HepG2 (cell line): Measurements from ENCODE around the gene C1orf35. TPM values are rescaled to one million over a fixed set of nuclear protein-coding genes. Genes with fewer than 3 reads are reported as not detected.
A peak's percentile ranks its signal among the peaks of the same experiment; 100 is the strongest.

ENCODE experiments used
- ARID2 ChIP-seq: sonication (generic); formaldehyde crosslinking; IDR thresholded peaks from 2 replicates; pipeline ENCODE4 v1.8.1; 2022; ENCODE audit warnings: mild to moderate bottlenecking, missing genetic modification reagents, borderline replicate concordance
- DR1 ChIP-seq: sonication (generic); formaldehyde crosslinking; IDR thresholded peaks from 2 replicates; pipeline ENCODE4 v1.8.0; 2021; ENCODE audit warnings: mild to moderate bottlenecking, missing genetic modification reagents, inconsistent platforms
- JUNB ChIP-seq: sonication (generic); formaldehyde crosslinking; IDR thresholded peaks from 2 replicates; pipeline ENCODE4 v1.8.0; 2022; ENCODE audit warnings: missing genetic modification reagents, mild to moderate bottlenecking, borderline replicate concordance
- NCOA1 ChIP-seq: sonication (generic); formaldehyde crosslinking; IDR thresholded peaks from 2 replicates; pipeline ENCODE4 v1.9.0; 2021; ENCODE audit warnings: missing genetic modification reagents
- SKI ChIP-seq: fragments of 450-650 bp; IDR thresholded peaks from one replicate; pipeline ENCODE4 v1.6.1; 2018; ENCODE audit warnings: mild to moderate bottlenecking; ENCODE audit not compliant: partially characterized antibody
- TSC22D2 ChIP-seq: sonication (generic); formaldehyde crosslinking; IDR thresholded peaks from 2 replicates; pipeline ENCODE4 v1.5.1; 2020; ENCODE audit warnings: missing genetic modification reagents, mild to moderate bottlenecking, borderline replicate concordance
- ZNF12 ChIP-seq: sonication (generic); formaldehyde crosslinking; IDR thresholded peaks from 2 replicates; pipeline ENCODE4 v1.5.0; 2020; ENCODE audit warnings: missing genetic modification reagents
- ZSCAN29 ChIP-seq: sonication (generic); formaldehyde crosslinking; conservative IDR thresholded peaks from 2 replicates; pipeline ENCODE4 v1.4.0; 2020; ENCODE audit warnings: mild to moderate bottlenecking, missing genetic modification reagents
- polyA plus RNA-seq, 8 experiments: library from polyadenylated mRNA; depleted of rRNA in 3 of 8; stranded (reverse) in 7 of 8; unstranded in 1 of 8; fragments of >200 nt; fragmentation: Illumina TruSeq in 4 of 8; extraction: Trizol in 4 of 8; gene quantifications; 2 replicates each; pipeline versions ENCODE4 v1.2.1 to v1.2.3, GENCODE V29; 2011 to 2016; ENCODE audit warnings: low read depth in 4 of 8, missing spikeins in 1 of 8, mixed read lengths in 1 of 8; ENCODE audit not compliant: insufficient read depth in 1 of 8
- total RNA-seq, 5 experiments: library from RNA; depleted of rRNA; stranded (reverse); fragments of >200 nt; fragmentation: Illumina TruSeq; extraction: Trizol; gene quantifications; 2 replicates each; pipeline ENCODE4 v1.2.3, GENCODE V29; 2016; ENCODE audit warnings: low read depth in 1 of 5
- TF ChIP-seq, protein P1 (sequence below): sonication (generic); formaldehyde crosslinking; IDR thresholded peaks from 2 replicates; pipeline ENCODE4 v1.4.0; 2020; ENCODE audit warnings: missing genetic modification reagents, borderline replicate concordance
- TF ChIP-seq, protein P2 (sequence below): sonication (generic); formaldehyde crosslinking; IDR thresholded peaks from 2 replicates; pipeline ENCODE4 v1.5.1; 2020; ENCODE audit warnings: missing genetic modification reagents, mild to moderate bottlenecking, borderline replicate concordance
- TF ChIP-seq, protein P3 (sequence below), 2 experiments: sonication (generic) in 1 of 2; formaldehyde crosslinking in 1 of 2; IDR thresholded peaks; 2 replicates each; pipeline versions ENCODE4 v1.6.1 to v1.9.0; 2014 to 2022; ENCODE audit warnings: antibody characterized with exemption in 1 of 2, borderline replicate concordance in 1 of 2, inconsistent platforms in 1 of 2, low read depth in 1 of 2, missing genetic modification reagents in 1 of 2

C1orf35 gene
- total and polyA plus RNA-seq, 2 of the 13 experiments (the other 11 are each of a cell fraction or from before 2014, with no cell fraction given) = 8.1 to 19.3 TPM

DNA sequence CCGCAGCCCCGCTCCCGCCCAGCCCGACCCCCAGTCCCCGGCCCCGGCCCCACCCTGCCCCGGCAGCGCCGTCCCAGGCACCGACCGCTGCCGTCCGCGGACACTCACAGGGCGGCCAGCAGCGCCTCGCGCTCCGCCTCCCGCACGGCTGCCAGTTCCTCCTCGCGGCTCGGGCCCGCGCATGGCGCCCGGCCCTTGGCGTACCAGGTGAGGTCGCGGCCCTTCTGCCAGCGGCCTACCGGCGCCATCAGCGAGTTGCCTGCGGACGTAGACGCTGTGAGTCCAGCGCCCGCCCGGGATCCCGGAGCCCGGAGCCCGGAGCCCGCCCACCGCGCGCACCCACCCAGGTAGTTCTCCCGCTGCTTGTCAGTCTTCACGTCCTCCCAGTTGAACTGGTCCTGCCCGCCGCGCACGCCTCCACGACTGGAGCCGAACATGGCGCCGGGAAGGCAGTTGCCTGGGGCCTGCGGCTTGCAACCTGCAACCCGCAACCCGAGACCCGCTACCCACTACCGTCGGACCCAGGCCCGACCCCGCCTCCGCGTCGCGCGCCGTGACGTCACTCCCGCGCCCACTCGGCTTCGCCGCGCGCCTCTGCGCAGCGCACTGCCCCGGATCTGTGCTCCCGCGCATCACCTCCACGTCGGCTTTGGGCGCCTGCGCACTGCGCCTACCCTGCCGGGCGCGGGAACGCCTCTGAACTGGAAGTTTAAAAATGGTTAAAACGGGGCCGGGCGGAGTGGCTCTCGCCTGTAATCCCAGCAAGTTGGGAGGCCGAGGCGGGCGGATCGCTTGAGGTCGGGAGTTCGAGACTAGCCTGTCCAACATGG, at the start of gene C1orf35 (continued):
- TF ChIP-seq ZSCAN29 (CRISPR knock-in tag) (0 out of 2 replicates have a peak, but pooled peaks have one; percentile 70), TSC22D2 (peak; percentile 64; the same call in 1 of the 2 replicates), JUNB (CRISPR knock-in tag) (no peak), NCOA1 (CRISPR knock-in tag) (peak; percentile 85; the same call in 1 of the 2 replicates), SKI (no peak), ARID2 (CRISPR knock-in tag) (no peak), DR1 (peak; percentile 66), ZNF12 (CRISPR knock-in tag) (0 out of 2 replicates have a peak, but pooled peaks have one; percentile 27)
- TF ChIP-seq, protein P1, sequence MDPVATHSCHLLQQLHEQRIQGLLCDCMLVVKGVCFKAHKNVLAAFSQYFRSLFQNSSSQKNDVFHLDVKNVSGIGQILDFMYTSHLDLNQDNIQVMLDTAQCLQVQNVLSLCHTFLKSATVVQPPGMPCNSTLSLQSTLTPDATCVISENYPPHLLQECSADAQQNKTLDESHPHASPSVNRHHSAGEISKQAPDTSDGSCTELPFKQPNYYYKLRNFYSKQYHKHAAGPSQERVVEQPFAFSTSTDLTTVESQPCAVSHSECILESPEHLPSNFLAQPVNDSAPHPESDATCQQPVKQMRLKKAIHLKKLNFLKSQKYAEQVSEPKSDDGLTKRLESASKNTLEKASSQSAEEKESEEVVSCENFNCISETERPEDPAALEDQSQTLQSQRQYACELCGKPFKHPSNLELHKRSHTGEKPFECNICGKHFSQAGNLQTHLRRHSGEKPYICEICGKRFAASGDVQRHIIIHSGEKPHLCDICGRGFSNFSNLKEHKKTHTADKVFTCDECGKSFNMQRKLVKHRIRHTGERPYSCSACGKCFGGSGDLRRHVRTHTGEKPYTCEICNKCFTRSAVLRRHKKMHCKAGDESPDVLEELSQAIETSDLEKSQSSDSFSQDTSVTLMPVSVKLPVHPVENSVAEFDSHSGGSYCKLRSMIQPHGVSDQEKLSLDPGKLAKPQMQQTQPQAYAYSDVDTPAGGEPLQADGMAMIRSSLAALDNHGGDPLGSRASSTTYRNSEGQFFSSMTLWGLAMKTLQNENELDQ (CRISPR knock-in tag) = no peak
- TF ChIP-seq, protein P2, sequence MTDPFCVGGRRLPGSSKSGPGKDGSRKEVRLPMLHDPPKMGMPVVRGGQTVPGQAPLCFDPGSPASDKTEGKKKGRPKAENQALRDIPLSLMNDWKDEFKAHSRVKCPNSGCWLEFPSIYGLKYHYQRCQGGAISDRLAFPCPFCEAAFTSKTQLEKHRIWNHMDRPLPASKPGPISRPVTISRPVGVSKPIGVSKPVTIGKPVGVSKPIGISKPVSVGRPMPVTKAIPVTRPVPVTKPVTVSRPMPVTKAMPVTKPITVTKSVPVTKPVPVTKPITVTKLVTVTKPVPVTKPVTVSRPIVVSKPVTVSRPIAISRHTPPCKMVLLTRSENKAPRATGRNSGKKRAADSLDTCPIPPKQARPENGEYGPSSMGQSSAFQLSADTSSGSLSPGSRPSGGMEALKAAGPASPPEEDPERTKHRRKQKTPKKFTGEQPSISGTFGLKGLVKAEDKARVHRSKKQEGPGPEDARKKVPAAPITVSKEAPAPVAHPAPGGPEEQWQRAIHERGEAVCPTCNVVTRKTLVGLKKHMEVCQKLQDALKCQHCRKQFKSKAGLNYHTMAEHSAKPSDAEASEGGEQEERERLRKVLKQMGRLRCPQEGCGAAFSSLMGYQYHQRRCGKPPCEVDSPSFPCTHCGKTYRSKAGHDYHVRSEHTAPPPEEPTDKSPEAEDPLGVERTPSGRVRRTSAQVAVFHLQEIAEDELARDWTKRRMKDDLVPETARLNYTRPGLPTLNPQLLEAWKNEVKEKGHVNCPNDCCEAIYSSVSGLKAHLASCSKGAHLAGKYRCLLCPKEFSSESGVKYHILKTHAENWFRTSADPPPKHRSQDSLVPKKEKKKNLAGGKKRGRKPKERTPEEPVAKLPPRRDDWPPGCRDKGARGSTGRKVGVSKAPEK (CRISPR knock-in tag) = no peak
- TF ChIP-seq, protein P3, sequence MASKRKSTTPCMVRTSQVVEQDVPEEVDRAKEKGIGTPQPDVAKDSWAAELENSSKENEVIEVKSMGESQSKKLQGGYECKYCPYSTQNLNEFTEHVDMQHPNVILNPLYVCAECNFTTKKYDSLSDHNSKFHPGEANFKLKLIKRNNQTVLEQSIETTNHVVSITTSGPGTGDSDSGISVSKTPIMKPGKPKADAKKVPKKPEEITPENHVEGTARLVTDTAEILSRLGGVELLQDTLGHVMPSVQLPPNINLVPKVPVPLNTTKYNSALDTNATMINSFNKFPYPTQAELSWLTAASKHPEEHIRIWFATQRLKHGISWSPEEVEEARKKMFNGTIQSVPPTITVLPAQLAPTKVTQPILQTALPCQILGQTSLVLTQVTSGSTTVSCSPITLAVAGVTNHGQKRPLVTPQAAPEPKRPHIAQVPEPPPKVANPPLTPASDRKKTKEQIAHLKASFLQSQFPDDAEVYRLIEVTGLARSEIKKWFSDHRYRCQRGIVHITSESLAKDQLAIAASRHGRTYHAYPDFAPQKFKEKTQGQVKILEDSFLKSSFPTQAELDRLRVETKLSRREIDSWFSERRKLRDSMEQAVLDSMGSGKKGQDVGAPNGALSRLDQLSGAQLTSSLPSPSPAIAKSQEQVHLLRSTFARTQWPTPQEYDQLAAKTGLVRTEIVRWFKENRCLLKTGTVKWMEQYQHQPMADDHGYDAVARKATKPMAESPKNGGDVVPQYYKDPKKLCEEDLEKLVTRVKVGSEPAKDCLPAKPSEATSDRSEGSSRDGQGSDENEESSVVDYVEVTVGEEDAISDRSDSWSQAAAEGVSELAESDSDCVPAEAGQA (IDR thresholded peaks at IDR 0.05; ENCODE audit: low read depth) = peak; percentile 94
- TF ChIP-seq, protein P3 (CRISPR knock-in tag; IDR thresholded peaks at IDR 0.05; ENCODE audit: borderline replicate concordance) = 0 out of 2 replicates have a peak, but pooled peaks have one; percentile 47
